Caco-2 (cell line): Measurements from ENCODE around the gene SELENON. TPM values are rescaled to one million over a fixed set of nuclear protein-coding genes. Genes with fewer than 3 reads are reported as not detected.

Experiments used
- BruUV-seq: library from RNA; stranded (reverse); fragments of 400-500 nt; replicated peaks from 2 replicates; lab custom pipeline; 2021; lab: Mats Ljungman, UMichigan
- CTCF ChIA-PET: fragments of 300-600 bp; sonication (Branson Sonifier 250); formaldehyde crosslinking; loops from one replicate; lab custom pipeline; 2022; ENCODE audit warnings: antibody characterized with exemption; lab: Charles Lee
- POLR2A ChIA-PET: fragments of 300-600 bp; sonication (Branson Sonifier 250); formaldehyde crosslinking; loops from one replicate; lab custom pipeline; 2022; ENCODE audit warnings: antibody characterized with exemption; lab: Charles Lee
- DNase-seq, 2 experiments: peaks; one replicate each; pipeline versions ENCODE4 v3.0.0 to v3.0.0-alpha.2; 2020 to 2022
- H3K27me3 ChIP-seq: replicated peaks from 2 replicates; pipeline ENCODE4 v1.6.0; 2011; ENCODE audit warnings: low read length; ENCODE audit not compliant: control insufficient read depth, insufficient read depth
- H3K36me3 ChIP-seq: 2 replicates; pipeline ENCODE4 v1.5.1; 2011; ENCODE audit warnings: low read length; ENCODE audit not compliant: control insufficient read depth, insufficient read depth
- H3K4me1 ChIP-seq: fragments of 250-450 bp; sonication (Bioruptor Pico); 2 replicates; pipeline ENCODE4 v1.5.1; 2020; ENCODE audit warnings: mild to moderate bottlenecking
- H3K4me3 ChIP-seq: 2 replicates; pipeline ENCODE4 v1.5.1; 2011; ENCODE audit warnings: low read depth, mild to moderate bottlenecking, control low read depth, low read length
- H3K9me3 ChIP-seq: fragments of 250-450 bp; sonication (Bioruptor Pico); 2 replicates; pipeline ENCODE4 v1.5.1; 2020; ENCODE audit warnings: mild to moderate bottlenecking, moderate library complexity
- H3K27ac Mint-ChIP-seq: one replicate; pipeline ENCODE4 v1.8.0; 2022; ENCODE audit warnings: mixed read lengths; ENCODE audit not compliant: unreplicated experiment
- H3K27me3 Mint-ChIP-seq: one replicate; pipeline ENCODE4 v1.8.0; 2022; ENCODE audit warnings: mixed read lengths; ENCODE audit not compliant: insufficient read depth, unreplicated experiment
- H3K36me3 Mint-ChIP-seq: one replicate; pipeline ENCODE4 v1.8.0; 2022; ENCODE audit warnings: mild to moderate bottlenecking, mixed read lengths; ENCODE audit not compliant: insufficient read depth, unreplicated experiment
- H3K4me1 Mint-ChIP-seq: one replicate; pipeline ENCODE4 v1.8.0; 2022; ENCODE audit warnings: low read depth, mixed read lengths; ENCODE audit not compliant: unreplicated experiment
- H3K4me3 Mint-ChIP-seq: one replicate; pipeline ENCODE4 v1.8.0; 2022; ENCODE audit warnings: mild to moderate bottlenecking, moderate library complexity, mixed read lengths; ENCODE audit not compliant: unreplicated experiment
- H3K9me3 Mint-ChIP-seq: one replicate; pipeline ENCODE4 v1.8.0; 2022; ENCODE audit warnings: mixed read lengths; ENCODE audit not compliant: unreplicated experiment
- intact Hi-C: fragments of 100-400 bp; cut with micrococcal nuclease; formaldehyde crosslinking; loops from one replicate; pipeline ENCODE4 v1.10.0; 2022; ENCODE audit not compliant: unreplicated experiment
- total RNA-seq: library from RNA; stranded (reverse); gene quantifications from 2 replicates; pipeline ENCODE4 v1.2.3, GENCODE V29; 2022
- TF ChIP-seq, protein P1 (sequence below), 2 experiments: fragments of 200-600 bp in 1 of 2; IDR thresholded peaks; 1 replicate in 1 of 2; 2 replicates in 1 of 2; pipeline versions ENCODE4 v1.5.1 to v1.8.0; 2011 to 2022; ENCODE audit warnings: antibody characterized with exemption in 1 of 2, control low read depth in 1 of 2, inconsistent platforms in 1 of 2, low read depth in 1 of 2, low read length in 1 of 2, mild to moderate bottlenecking in 1 of 2, moderate library complexity in 1 of 2; ENCODE audit not compliant: insufficient read depth in 1 of 2, severe bottlenecking in 1 of 2, unreplicated experiment in 1 of 2

The SELENON gene
- total RNA-seq, 1 experiment from 2014 or later: 58.3 TPM

DNA sequence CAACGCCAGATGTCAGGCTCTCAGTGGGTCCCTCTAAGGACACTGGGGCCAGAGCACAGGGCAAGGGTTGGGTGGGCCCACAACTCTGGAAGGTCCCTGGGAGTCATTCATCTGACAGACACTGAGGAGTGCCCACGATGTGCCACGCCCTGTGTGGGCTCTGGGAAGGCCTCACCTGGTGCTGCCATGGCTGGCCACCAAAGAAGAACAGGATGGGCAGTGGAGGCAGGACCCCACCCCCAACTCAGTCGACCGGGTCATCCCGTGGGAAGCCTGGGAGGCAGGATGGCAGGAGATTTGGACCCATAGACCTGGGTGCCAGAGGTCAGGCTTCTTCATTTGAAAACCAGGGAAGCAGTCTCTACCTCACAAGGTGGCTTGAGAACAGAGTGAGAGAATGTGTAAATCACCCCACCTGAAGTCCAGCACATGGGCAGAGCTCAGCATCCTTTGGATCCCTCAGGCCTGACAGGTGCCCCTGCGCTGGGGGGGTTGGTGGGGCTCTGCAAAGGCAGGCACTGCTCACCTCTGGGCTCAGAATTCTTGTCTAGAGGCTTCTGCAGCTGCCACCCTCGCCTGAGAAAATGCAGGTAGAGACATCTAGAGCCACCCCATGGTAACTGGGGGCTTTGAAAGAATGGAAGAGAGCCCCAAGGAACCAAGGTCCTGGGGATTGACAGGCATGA is 1.2 kb upstream of the SELENON start:
- ChIA-PET POLR2A (no interaction called here), CTCF (interaction anchor here (0.6 to 1.4 kb wide), 5 partner anchors 11 to 251 kb away, joined by 3 to 4 read pairs (median 3); no protein-coding TSS in a partner anchor)
- no peak overlapping the region for H3K27ac Mint-ChIP-seq
- Histone ChIP-seq H3K27me3 (no peaks in the 10 kb centered on the region), H3K4me3 (no peak overlapping the region), H3K4me1 (peaks cover 34% of the 10 kb centered on the region), H3K36me3 (no peaks in the 10 kb centered on the region), H3K9me3 (no peaks in the 10 kb centered on the region)
- TF ChIP-seq, protein P1, sequence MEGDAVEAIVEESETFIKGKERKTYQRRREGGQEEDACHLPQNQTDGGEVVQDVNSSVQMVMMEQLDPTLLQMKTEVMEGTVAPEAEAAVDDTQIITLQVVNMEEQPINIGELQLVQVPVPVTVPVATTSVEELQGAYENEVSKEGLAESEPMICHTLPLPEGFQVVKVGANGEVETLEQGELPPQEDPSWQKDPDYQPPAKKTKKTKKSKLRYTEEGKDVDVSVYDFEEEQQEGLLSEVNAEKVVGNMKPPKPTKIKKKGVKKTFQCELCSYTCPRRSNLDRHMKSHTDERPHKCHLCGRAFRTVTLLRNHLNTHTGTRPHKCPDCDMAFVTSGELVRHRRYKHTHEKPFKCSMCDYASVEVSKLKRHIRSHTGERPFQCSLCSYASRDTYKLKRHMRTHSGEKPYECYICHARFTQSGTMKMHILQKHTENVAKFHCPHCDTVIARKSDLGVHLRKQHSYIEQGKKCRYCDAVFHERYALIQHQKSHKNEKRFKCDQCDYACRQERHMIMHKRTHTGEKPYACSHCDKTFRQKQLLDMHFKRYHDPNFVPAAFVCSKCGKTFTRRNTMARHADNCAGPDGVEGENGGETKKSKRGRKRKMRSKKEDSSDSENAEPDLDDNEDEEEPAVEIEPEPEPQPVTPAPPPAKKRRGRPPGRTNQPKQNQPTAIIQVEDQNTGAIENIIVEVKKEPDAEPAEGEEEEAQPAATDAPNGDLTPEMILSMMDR (IDR thresholded peaks at IDR 0.05; ENCODE audit: insufficient read depth in 1 of 2, low read depth in 1 of 2, low read length in 1 of 2, severe bottlenecking in 1 of 2, unreplicated experiment in 1 of 2): no peak
- intact Hi-C loops: loop anchor here (5.0 kb wide), 2 partner anchors 42 to 57 kb away; no protein-coding TSS in a partner anchor
- BruUV-seq: no TSS peak
- H3K9me3 Mint-ChIP-seq: no peaks in the 10 kb centered on the region
- H3K4me1 Mint-ChIP-seq: peaks cover 27% of the 10 kb centered on the region
- DNase-seq: no peak
- H3K36me3 Mint-ChIP-seq: peaks cover 21% of the 10 kb centered on the region
- H3K27me3 Mint-ChIP-seq: no peaks in the 10 kb centered on the region
- H3K4me3 Mint-ChIP-seq: no peak overlapping the region

DNA sequence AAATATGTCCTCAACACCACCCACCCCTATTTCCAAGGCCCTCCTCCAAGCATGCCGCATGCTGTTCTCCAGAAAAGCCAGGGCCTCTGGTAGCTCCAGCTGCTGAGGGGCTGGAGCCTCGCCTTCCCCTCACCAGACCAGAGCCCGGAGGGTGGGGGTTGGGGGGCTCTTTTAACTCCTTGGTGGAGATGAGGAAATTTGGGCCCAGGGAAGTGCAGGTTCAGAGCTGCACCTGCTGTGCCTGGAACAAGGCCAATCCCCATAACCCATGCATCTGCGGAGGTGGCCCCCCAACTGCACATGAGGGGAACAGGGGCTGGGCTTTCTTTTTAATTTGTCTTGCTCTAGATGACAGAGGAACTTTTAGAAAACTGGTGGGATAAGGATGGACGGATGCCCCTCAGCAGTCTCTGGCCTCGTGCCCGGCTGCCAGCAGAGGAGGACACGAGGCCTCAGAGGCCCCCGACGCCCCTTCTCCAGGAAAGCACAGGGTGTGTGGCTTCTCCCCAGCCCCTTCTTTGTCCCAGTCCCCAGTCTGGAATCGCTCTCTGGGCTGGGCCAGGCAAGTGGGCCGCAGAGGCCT is 550 bp upstream of the SELENON start:
- no peak overlapping the region for H3K27ac Mint-ChIP-seq
- no peaks in the 10 kb centered on the region for H3K27me3 Mint-ChIP-seq
- peaks cover 24% of the 10 kb centered on the region for H3K4me1 Mint-ChIP-seq
- Histone ChIP-seq H3K36me3 (no peaks in the 10 kb centered on the region), H3K27me3 (no peaks in the 10 kb centered on the region), H3K9me3 (no peaks in the 10 kb centered on the region), H3K4me3 (peak overlapping the region; percentile 43), H3K4me1 (peaks cover 30% of the 10 kb centered on the region)
- peaks cover 21% of the 10 kb centered on the region for H3K36me3 Mint-ChIP-seq
- TF ChIP-seq, protein P1 (IDR thresholded peaks at IDR 0.05; ENCODE audit: insufficient read depth in 1 of 2, low read depth in 1 of 2, low read length in 1 of 2, severe bottlenecking in 1 of 2, unreplicated experiment in 1 of 2): no peak
- intact Hi-C loops: loop anchor here (5.0 kb wide), 2 partner anchors 42 to 57 kb away; no protein-coding TSS in a partner anchor
- TSS peak; percentile 24 for BruUV-seq
- H3K4me3 Mint-ChIP-seq: peak overlapping the region; percentile 69
- POLR2A ChIA-PET: interaction anchor here (0.6 kb wide), 1 partner anchor 308 kb away, joined by 5 read pairs; no protein-coding TSS in a partner anchor
- H3K9me3 Mint-ChIP-seq: no peaks in the 10 kb centered on the region
- CTCF ChIA-PET: interaction anchor here (0.5 to 1.4 kb wide), 6 partner anchors 11 to 544 kb away, joined by 3 to 8 read pairs (median 4); no protein-coding TSS in a partner anchor
- no peak for DNase-seq

GRCh38 chr1:25800703-25801377 is 847 bp downstream of the SELENON start:
- Histone ChIP-seq H3K4me1 (peaks cover 17% of the 10 kb centered on the region), H3K36me3 (no peaks in the 10 kb centered on the region), H3K27me3 (no peaks in the 10 kb centered on the region), H3K9me3 (no peaks in the 10 kb centered on the region), H3K4me3 (peak overlapping the region; percentile 59)
- POLR2A ChIA-PET: interaction anchor here (0.9 kb wide), 1 partner anchor 19 kb away, joined by 3 read pairs; the partner anchor contains the start of gene MTFR1L
- H3K27me3 Mint-ChIP-seq: no peaks in the 10 kb centered on the region
- H3K4me3 Mint-ChIP-seq: peak overlapping the region; percentile 69
- no peaks in the 10 kb centered on the region for H3K9me3 Mint-ChIP-seq
- intact Hi-C loops: no loop called here
- no peak for DNase-seq
- CTCF ChIA-PET: interaction anchor here (0.8 kb wide), 1 partner anchor 29 kb away, joined by 3 read pairs; no protein-coding TSS in a partner anchor
- TF ChIP-seq, protein P1 (IDR thresholded peaks at IDR 0.05; ENCODE audit: insufficient read depth in 1 of 2, low read depth in 1 of 2, low read length in 1 of 2, severe bottlenecking in 1 of 2, unreplicated experiment in 1 of 2): no peak
- peak overlapping the region; percentile 26 for H3K27ac Mint-ChIP-seq
- H3K36me3 Mint-ChIP-seq: peaks cover 14% of the 10 kb centered on the region
- BruUV-seq: no TSS peak
- peaks cover 14% of the 10 kb centered on the region for H3K4me1 Mint-ChIP-seq
